ENCODE results near the gene GCKR. TPM values are rescaled to one million over a fixed set of nuclear protein-coding genes. Genes with fewer than 3 reads are reported as not detected.

The GCKR gene
- total RNA-seq, 1 donor from 2014 or later, result not detected

DNA sequence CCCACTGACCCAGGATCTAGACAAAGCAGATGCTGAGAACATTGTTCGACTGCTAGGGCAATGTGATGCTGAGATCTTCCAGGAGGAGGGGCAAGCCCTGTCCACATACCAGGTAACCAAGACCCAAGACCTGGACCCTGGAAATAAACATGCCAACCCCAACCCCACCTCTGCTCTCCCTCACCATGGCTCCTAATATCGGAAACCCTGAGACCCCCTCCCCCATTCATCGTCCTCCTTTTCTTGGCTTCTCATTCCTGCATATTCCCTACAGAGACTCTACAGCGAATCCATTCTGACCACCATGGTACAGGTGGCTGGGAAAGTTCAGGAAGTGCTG, 619 bp downstream of the GCKR start:
- H3K9me3 Mint-ChIP-seq, result no peaks in the 10 kb centered on the region
- no peak overlapping the region for H3K27ac Mint-ChIP-seq
- peaks cover 75% of the 10 kb centered on the region for H3K27me3 Mint-ChIP-seq (ENCODE audit: low read depth)
- H3K4me3 Mint-ChIP-seq, result peak overlapping the region; percentile 22
- TF ChIP-seq, protein P1, sequence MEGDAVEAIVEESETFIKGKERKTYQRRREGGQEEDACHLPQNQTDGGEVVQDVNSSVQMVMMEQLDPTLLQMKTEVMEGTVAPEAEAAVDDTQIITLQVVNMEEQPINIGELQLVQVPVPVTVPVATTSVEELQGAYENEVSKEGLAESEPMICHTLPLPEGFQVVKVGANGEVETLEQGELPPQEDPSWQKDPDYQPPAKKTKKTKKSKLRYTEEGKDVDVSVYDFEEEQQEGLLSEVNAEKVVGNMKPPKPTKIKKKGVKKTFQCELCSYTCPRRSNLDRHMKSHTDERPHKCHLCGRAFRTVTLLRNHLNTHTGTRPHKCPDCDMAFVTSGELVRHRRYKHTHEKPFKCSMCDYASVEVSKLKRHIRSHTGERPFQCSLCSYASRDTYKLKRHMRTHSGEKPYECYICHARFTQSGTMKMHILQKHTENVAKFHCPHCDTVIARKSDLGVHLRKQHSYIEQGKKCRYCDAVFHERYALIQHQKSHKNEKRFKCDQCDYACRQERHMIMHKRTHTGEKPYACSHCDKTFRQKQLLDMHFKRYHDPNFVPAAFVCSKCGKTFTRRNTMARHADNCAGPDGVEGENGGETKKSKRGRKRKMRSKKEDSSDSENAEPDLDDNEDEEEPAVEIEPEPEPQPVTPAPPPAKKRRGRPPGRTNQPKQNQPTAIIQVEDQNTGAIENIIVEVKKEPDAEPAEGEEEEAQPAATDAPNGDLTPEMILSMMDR (IDR thresholded peaks at IDR 0.05; ENCODE audit: unreplicated experiment), result no peak
- peaks cover 13% of the 10 kb centered on the region for H3K4me1 Mint-ChIP-seq
- DNase-seq (ENCODE audit: low spot score in 2 of 2, unreplicated experiment in 2 of 2), result no peak
- no peaks in the 10 kb centered on the region for H3K36me3 Mint-ChIP-seq

DNA sequence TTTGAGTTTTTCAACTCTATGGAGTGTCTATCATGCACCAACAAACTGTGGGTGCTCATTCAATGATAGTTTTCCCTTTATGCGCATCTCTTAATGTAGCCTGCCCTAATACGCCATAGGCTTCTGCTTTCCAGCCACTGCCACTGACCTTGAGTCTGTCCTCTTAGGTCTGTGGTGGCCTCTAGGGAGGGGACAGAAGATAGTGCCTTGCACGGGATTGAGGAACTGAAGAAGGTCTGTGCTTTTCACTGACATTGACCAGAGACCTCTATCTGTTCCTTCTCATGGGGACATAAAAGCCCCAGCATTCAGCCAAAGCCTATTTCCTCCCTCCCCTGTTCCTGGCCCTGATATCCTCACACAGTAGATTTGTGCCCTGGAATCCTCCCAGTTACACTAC, 2.3 kb downstream of the GCKR start:
- Mint-ChIP-seq H3K27ac (no peak overlapping the region), H3K9me3 (no peaks in the 10 kb centered on the region), H3K36me3 (no peaks in the 10 kb centered on the region), H3K27me3 (ENCODE audit: low read depth) (peaks cover 71% of the 10 kb centered on the region), H3K4me1 (peaks cover 9% of the 10 kb centered on the region), H3K4me3 (no peak overlapping the region)
- DNase-seq (ENCODE audit: low spot score in 2 of 2, unreplicated experiment in 2 of 2), result no peak
- TF ChIP-seq, protein P1 (IDR thresholded peaks at IDR 0.05; ENCODE audit: unreplicated experiment), result no peak

DNA sequence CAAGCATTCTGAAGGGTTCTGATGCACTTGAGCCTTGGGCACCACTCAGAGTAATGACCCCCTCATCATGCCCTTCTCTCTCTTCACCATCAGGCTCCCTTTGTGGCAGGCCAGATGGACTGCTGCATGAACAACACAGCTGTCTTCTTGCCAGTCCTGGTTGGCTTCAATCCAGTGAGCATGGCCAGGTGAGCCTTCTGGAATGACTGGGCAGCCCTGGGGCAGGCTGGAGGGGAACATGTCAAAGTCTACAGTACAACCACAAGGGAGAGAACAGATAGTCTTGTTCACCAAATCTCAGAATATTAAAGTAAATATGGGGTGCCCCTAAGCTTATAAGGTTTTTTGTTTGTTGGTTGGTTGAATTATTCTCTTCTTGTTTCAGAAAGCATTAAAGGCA, 4.4 kb downstream of the GCKR start:
- Mint-ChIP-seq H3K36me3 (no peaks in the 10 kb centered on the region), H3K9me3 (no peaks in the 10 kb centered on the region)

DNA sequence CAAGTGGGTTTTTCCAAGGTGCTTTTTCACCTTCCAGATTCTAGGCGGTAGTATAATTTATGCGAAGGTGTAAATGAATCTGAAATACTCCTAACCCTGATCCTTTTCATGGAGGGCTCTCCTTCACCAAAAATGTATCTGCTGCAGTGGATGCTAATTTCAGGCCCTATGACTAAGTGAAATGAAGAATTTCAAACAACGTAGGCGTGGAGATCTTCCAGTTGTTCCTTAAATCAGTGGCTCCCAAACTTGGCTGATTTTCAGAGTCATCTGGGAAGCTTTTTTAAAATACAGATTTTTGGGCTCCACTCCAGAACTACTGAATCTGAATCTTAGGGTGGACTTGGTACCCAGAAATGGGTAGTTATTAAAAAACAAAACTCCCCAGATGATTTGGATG, 5.5 kb downstream of the GCKR start:
- TF ChIP-seq, protein P1 (IDR thresholded peaks at IDR 0.05; ENCODE audit: unreplicated experiment), result no peak
- H3K4me1 Mint-ChIP-seq, result no peaks in the 10 kb centered on the region
- H3K27ac Mint-ChIP-seq, result no peak overlapping the region
- no peak for DNase-seq (ENCODE audit: low spot score in 2 of 2, unreplicated experiment in 2 of 2)
- H3K4me3 Mint-ChIP-seq, result no peak overlapping the region
- peaks cover 55% of the 10 kb centered on the region for H3K27me3 Mint-ChIP-seq (ENCODE audit: low read depth)
- no peaks in the 10 kb centered on the region for H3K9me3 Mint-ChIP-seq
- no peaks in the 10 kb centered on the region for H3K36me3 Mint-ChIP-seq

More for the DNA sequence above, 4.4 kb downstream of the GCKR start:
- Mint-ChIP-seq H3K4me1 (no peaks in the 10 kb centered on the region), H3K27ac (no peak overlapping the region), H3K4me3 (no peak overlapping the region), H3K27me3 (ENCODE audit: low read depth) (peaks cover 57% of the 10 kb centered on the region)
- TF ChIP-seq, protein P1 (IDR thresholded peaks at IDR 0.05; ENCODE audit: unreplicated experiment), result no peak
- DNase-seq (ENCODE audit: low spot score in 2 of 2, unreplicated experiment in 2 of 2), result no peak

DNA sequence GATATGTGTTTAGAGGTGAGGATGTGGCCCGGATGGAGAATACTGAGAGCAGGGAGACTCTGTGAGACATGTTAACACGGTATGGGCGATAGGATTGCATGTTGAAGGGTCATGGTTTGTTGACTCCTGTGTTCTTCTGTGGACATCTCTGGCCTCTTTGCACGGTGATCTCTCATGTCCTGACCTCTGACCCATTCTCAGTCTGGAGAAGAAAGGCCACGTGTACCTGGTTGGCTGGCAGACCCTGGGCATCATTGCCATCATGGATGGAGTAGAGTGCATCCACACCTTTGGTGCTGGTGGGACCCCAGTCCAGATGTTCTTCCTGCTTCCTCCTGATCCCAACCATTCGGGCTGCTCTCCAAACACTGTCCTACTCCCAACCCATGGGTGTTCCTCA, 9.9 kb downstream of the GCKR start:
- Mint-ChIP-seq H3K27me3 (ENCODE audit: low read depth) (peaks cover 27% of the 10 kb centered on the region), H3K27ac (no peak overlapping the region), H3K36me3 (no peaks in the 10 kb centered on the region), H3K9me3 (no peaks in the 10 kb centered on the region), H3K4me3 (no peak overlapping the region), H3K4me1 (no peaks in the 10 kb centered on the region)
- DNase-seq (ENCODE audit: low spot score in 2 of 2, unreplicated experiment in 2 of 2), result no peak
- TF ChIP-seq, protein P1 (IDR thresholded peaks at IDR 0.05; ENCODE audit: unreplicated experiment), result no peak

DNA sequence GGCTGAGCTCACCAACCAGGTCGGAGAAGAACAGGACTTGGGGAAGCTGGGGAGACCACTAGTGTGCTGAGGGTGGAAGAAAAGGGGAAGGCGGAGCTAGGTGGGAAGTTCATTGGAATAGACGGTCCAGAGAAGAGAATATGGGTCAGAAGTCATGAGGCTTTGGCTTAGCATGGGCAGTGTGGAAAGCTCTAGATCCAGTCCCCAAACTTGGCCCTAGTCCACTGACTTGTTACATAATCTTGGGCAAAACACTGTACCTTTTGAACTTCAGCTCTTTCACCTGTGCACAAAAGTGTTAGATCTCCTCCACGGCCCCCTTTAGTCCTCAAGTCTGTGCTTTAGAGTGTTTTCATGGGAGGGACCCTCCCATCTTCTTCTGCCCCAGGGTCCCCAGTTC, 10.7 kb downstream of the GCKR start:
- H3K4me1 Mint-ChIP-seq, result no peaks in the 10 kb centered on the region
- H3K27me3 Mint-ChIP-seq (ENCODE audit: low read depth), result peaks cover 21% of the 10 kb centered on the region
- DNase-seq (ENCODE audit: low spot score in 2 of 2, unreplicated experiment in 2 of 2), result no peak
- H3K27ac Mint-ChIP-seq, result no peak overlapping the region
- no peaks in the 10 kb centered on the region for H3K36me3 Mint-ChIP-seq
- H3K4me3 Mint-ChIP-seq, result no peak overlapping the region
- TF ChIP-seq, protein P1 (IDR thresholded peaks at IDR 0.05; ENCODE audit: unreplicated experiment), result no peak
- H3K9me3 Mint-ChIP-seq, result no peaks in the 10 kb centered on the region
